WTC11 (cell line): ENCODE results near the gene ARHGAP25. TPM values are rescaled to one million over a fixed set of nuclear protein-coding genes. Genes with fewer than 3 reads are reported as not detected.

ENCODE experiments used
- ATAC-seq: fragments of 200-7000 bp; cut with Tn5 transposase; 2 replicates; pipeline ENCODE4 v1.10.0; 2021; ENCODE audit warnings: mild to moderate bottlenecking, moderate library complexity
- CTCF ChIA-PET: fragments of 300-600 bp; sonication (Branson Sonifier 250); formaldehyde crosslinking; loops from one replicate; lab custom pipeline; 2021; ENCODE audit warnings: antibody characterized with exemption; lab: Charles Lee
- POLR2A ChIA-PET: fragments of 350-600 bp; sonication (Branson Sonifier 250); formaldehyde crosslinking; loops from one replicate; lab custom pipeline; 2021; ENCODE audit warnings: antibody characterized with exemption; lab: Charles Lee
- DNase-seq: peaks from one replicate; pipeline ENCODE4 v3.0.0; 2021; ENCODE audit warnings: low spot score
- H3K27ac Mint-ChIP-seq: 2 replicates; pipeline ENCODE4 v1.8.0; 2021; ENCODE audit warnings: mixed read lengths
- H3K27me3 Mint-ChIP-seq: 2 replicates; pipeline ENCODE4 v1.8.0; 2021; ENCODE audit warnings: low read depth, mild to moderate bottlenecking, moderate library complexity, mixed read lengths
- H3K36me3 Mint-ChIP-seq: 2 replicates; pipeline ENCODE4 v1.8.0; 2021; ENCODE audit warnings: mixed read lengths
- H3K4me1 Mint-ChIP-seq: 2 replicates; pipeline ENCODE4 v1.8.0; 2022; ENCODE audit warnings: mixed read lengths
- H3K4me3 Mint-ChIP-seq: 2 replicates; pipeline ENCODE4 v1.8.0; 2021; ENCODE audit warnings: mild to moderate bottlenecking, moderate library complexity, mixed read lengths
- H3K9me3 Mint-ChIP-seq: 2 replicates; pipeline ENCODE4 v1.8.0; 2021; ENCODE audit warnings: mixed read lengths
- ELF4 ChIP-seq: sonication (generic); formaldehyde crosslinking; IDR thresholded peaks from 2 replicates; pipeline ENCODE4 v1.8.1; 2022; ENCODE audit warnings: low read depth, mild to moderate bottlenecking, moderate library complexity, missing genetic modification reagents
- EMX1 ChIP-seq: fragments of 250-450 bp; sonication (Bioruptor Pico); IDR thresholded peaks from 2 replicates; pipeline ENCODE4 v1.8.0; 2021; ENCODE audit warnings: mild to moderate bottlenecking
- ESRRA ChIP-seq: sonication (generic); formaldehyde crosslinking; IDR thresholded peaks from 2 replicates; pipeline ENCODE4 v1.8.1; 2022; ENCODE audit warnings: mild to moderate bottlenecking, missing genetic modification reagents, borderline replicate concordance
- FOXJ3 ChIP-seq: sonication (generic); formaldehyde crosslinking; IDR thresholded peaks from 2 replicates; pipeline ENCODE4 v1.9.0; 2021; ENCODE audit warnings: missing genetic modification reagents, mild to moderate bottlenecking, borderline replicate concordance
- GABPB1 ChIP-seq: sonication (generic); formaldehyde crosslinking; IDR thresholded peaks from 2 replicates; pipeline ENCODE4 v1.8.1; 2023; ENCODE audit warnings: mild to moderate bottlenecking, missing genetic modification reagents
- JAZF1 ChIP-seq: fragments of 250-450 bp; sonication (Bioruptor Pico); IDR thresholded peaks from 2 replicates; pipeline ENCODE4 v1.9.0; 2021; ENCODE audit warnings: moderate library complexity, mild to moderate bottlenecking, inconsistent platforms
- NFATC4 ChIP-seq: fragments of 250-450 bp; sonication (Bioruptor Pico); IDR thresholded peaks from 2 replicates; pipeline ENCODE4 v1.9.0; 2021; ENCODE audit warnings: mild to moderate bottlenecking
- NFYB ChIP-seq: sonication (generic); formaldehyde crosslinking; conservative IDR thresholded peaks from 2 replicates; pipeline ENCODE4 v1.8.0; 2022; ENCODE audit warnings: low read depth, missing genetic modification reagents
- NR3C1 ChIP-seq: sonication (generic); formaldehyde crosslinking; conservative IDR thresholded peaks from 2 replicates; pipeline ENCODE4 v1.8.1; 2023; ENCODE audit warnings: low read depth, mild to moderate bottlenecking, missing genetic modification reagents
- RELA ChIP-seq: sonication (generic); formaldehyde crosslinking; IDR thresholded peaks from 2 replicates; pipeline ENCODE4 v1.8.1; 2022; ENCODE audit warnings: missing genetic modification reagents, mild to moderate bottlenecking, borderline replicate concordance
- SMAD3 ChIP-seq: sonication (generic); formaldehyde crosslinking; IDR thresholded peaks from 2 replicates; pipeline ENCODE4 v1.8.0; 2022; ENCODE audit warnings: missing genetic modification reagents, mild to moderate bottlenecking, borderline replicate concordance
- TEAD1 ChIP-seq: sonication (generic); formaldehyde crosslinking; IDR thresholded peaks from 2 replicates; pipeline ENCODE4 v1.8.0; 2022; ENCODE audit warnings: mild to moderate bottlenecking, missing genetic modification reagents
- ZNF121 ChIP-seq: sonication (generic); formaldehyde crosslinking; IDR thresholded peaks from 2 replicates; pipeline ENCODE4 v1.8.0; 2023; ENCODE audit warnings: missing genetic modification reagents
- ZNF263 ChIP-seq: sonication (generic); formaldehyde crosslinking; IDR thresholded peaks from 2 replicates; pipeline ENCODE4 v1.8.1; 2022; ENCODE audit warnings: low read depth, mild to moderate bottlenecking, moderate library complexity, missing genetic modification reagents
- ZNF317 ChIP-seq: sonication (generic); formaldehyde crosslinking; IDR thresholded peaks from 2 replicates; pipeline ENCODE4 v1.8.1; 2023; ENCODE audit warnings: low read depth, mild to moderate bottlenecking, moderate library complexity, missing genetic modification reagents, borderline replicate concordance
- ZNF423 ChIP-seq: fragments of 250-450 bp; sonication (Bioruptor Pico); IDR thresholded peaks from 2 replicates; pipeline ENCODE4 v2.1.2; 2022; ENCODE audit warnings: mild to moderate bottlenecking, moderate library complexity
- total RNA-seq: library from RNA; stranded (reverse); gene quantifications from 3 replicates; pipeline ENCODE4 v1.2.3, GENCODE V29; 2021
- TF ChIP-seq, protein P1 (sequence below): sonication (generic); formaldehyde crosslinking; IDR thresholded peaks from 2 replicates; pipeline ENCODE4 v1.8.1; 2023; ENCODE audit warnings: mild to moderate bottlenecking, moderate library complexity, missing genetic modification reagents
- TF ChIP-seq, protein P2 (sequence below): sonication (generic); formaldehyde crosslinking; IDR thresholded peaks from 2 replicates; pipeline ENCODE4 v1.8.1; 2022; ENCODE audit warnings: mild to moderate bottlenecking, moderate library complexity, missing genetic modification reagents
- TF ChIP-seq, protein P3 (sequence below): fragments of 200-600 bp; IDR thresholded peaks from 2 replicates; pipeline ENCODE4 v1.8.0; 2022; ENCODE audit warnings: antibody characterized with exemption
- TF ChIP-seq, protein P4 (sequence below): sonication (generic); formaldehyde crosslinking; IDR thresholded peaks from 2 replicates; pipeline ENCODE4 v1.8.1; 2022; ENCODE audit warnings: low read depth, mild to moderate bottlenecking, moderate library complexity, missing genetic modification reagents, borderline replicate concordance
- TF ChIP-seq, protein P5 (sequence below): fragments of 250-450 bp; sonication (Bioruptor Pico); IDR thresholded peaks from 2 replicates; pipeline ENCODE4 v1.9.0; 2021; ENCODE audit warnings: mild to moderate bottlenecking, borderline replicate concordance
- TF ChIP-seq, protein P6 (sequence below): sonication (generic); formaldehyde crosslinking; IDR thresholded peaks from 2 replicates; pipeline ENCODE4 v1.8.1; 2023; ENCODE audit warnings: mild to moderate bottlenecking, missing genetic modification reagents

ARHGAP25 gene
- total RNA-seq, 1 experiment from 2014 or later = 2.9 TPM

DNA sequence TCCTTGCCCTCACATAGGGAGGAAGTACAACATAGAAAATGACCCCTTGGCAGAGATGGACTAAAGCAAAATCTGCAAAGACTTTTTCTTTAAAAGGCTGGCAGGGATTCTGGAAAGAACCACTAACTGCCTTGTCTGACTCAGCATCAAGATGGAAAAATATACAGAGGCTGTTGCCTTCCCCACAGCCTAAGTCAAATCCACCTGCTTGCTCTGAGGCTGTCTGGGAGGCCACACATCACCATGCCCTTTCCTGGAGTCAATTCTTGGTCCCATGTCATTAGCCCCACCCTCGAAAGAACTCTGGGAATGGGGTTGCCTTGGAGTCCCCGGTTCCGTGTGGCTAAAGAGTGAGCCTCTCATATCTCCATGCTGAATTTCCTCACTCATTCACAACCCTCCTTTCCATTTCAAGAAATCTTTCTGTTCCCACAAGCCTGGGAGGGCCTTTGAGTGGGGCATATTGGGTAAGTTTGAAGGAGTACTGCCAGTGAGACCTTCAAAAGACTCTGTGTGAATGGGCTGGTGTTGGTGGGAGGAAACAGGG, 97.1 kb downstream of the ARHGAP25 start:
- POLR2A ChIA-PET = no interaction called here
- Mint-ChIP-seq H3K27ac (no peak overlapping the region), H3K9me3 (no peaks in the 10 kb centered on the region), H3K4me3 (no peak overlapping the region), H3K27me3 (no peaks in the 10 kb centered on the region; the same call in 1 of the 2 replicates), H3K36me3 (no peaks in the 10 kb centered on the region), H3K4me1 (peaks cover 15% of the 10 kb centered on the region)
- DNase-seq (no peak), ATAC-seq (no peak)
- CTCF ChIA-PET = no interaction called here
- TF ChIP-seq ZNF317 (CRISPR knock-in tag) (no peak), GABPB1 (CRISPR knock-in tag) (no peak), NR3C1 (no peak), TEAD1 (no peak), NFATC4 (no peak), ELF4 (CRISPR knock-in tag) (no peak)
- TF ChIP-seq, all 79 proteins: peak for 0

DNA sequence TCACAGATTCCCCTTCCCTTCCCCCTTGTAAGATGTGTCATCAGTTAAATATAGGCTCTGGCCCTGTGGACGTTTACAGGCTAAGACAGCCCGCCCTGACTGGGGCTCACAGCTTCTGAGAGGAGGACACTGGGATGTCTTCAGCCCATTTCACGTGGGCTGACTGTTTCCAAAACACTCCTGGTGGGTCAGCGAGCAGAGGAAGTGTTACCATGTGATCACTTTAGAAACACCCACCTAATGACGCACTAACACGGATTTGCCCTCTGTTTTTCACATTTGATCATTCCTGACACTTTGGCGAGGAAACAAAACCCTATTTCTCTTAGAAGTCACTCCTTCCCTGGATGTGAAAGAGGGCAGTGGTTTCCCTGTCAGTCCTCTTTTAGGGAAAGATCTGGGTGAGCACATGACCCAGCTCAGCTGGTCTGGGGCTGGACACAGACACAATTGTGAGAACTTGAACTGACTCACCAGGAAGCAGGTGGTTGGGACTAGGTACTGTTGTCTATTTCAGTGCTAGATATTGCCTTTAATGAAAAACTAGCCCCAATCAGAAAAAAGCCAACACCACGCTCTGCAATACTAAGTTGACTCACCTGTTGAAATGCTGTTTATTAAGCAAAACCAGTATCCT, 97.7 kb downstream of the ARHGAP25 start:
- no peak overlapping the region for H3K27ac Mint-ChIP-seq
- POLR2A ChIA-PET = no interaction called here
- TF ChIP-seq NFYB (CRISPR knock-in tag) (no peak), ZNF423 (no peak), JAZF1 (CRISPR knock-in tag) (no peak)
- TF ChIP-seq, protein P1, sequence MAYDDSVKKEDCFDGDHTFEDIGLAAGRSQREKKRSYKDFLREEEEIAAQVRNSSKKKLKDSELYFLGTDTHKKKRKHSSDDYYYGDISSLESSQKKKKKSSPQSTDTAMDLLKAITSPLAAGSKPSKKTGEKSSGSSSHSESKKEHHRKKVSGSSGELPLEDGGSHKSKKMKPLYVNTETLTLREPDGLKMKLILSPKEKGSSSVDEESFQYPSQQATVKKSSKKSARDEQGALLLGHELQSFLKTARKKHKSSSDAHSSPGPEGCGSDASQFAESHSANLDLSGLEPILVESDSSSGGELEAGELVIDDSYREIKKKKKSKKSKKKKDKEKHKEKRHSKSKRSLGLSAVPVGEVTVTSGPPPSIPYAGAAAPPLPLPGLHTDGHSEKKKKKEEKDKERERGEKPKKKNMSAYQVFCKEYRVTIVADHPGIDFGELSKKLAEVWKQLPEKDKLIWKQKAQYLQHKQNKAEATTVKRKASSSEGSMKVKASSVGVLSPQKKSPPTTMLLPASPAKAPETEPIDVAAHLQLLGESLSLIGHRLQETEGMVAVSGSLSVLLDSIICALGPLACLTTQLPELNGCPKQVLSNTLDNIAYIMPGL (CRISPR knock-in tag) = no peak
- TF ChIP-seq, protein P2, sequence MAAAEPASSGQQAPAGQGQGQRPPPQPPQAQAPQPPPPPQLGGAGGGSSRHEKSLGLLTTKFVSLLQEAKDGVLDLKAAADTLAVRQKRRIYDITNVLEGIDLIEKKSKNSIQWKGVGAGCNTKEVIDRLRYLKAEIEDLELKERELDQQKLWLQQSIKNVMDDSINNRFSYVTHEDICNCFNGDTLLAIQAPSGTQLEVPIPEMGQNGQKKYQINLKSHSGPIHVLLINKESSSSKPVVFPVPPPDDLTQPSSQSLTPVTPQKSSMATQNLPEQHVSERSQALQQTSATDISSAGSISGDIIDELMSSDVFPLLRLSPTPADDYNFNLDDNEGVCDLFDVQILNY = no peak
- TF ChIP-seq, protein P3, sequence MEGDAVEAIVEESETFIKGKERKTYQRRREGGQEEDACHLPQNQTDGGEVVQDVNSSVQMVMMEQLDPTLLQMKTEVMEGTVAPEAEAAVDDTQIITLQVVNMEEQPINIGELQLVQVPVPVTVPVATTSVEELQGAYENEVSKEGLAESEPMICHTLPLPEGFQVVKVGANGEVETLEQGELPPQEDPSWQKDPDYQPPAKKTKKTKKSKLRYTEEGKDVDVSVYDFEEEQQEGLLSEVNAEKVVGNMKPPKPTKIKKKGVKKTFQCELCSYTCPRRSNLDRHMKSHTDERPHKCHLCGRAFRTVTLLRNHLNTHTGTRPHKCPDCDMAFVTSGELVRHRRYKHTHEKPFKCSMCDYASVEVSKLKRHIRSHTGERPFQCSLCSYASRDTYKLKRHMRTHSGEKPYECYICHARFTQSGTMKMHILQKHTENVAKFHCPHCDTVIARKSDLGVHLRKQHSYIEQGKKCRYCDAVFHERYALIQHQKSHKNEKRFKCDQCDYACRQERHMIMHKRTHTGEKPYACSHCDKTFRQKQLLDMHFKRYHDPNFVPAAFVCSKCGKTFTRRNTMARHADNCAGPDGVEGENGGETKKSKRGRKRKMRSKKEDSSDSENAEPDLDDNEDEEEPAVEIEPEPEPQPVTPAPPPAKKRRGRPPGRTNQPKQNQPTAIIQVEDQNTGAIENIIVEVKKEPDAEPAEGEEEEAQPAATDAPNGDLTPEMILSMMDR = no peak
- CTCF ChIA-PET = no interaction called here
- no peaks in the 10 kb centered on the region for H3K9me3 Mint-ChIP-seq
- no peak for DNase-seq
- H3K27me3 Mint-ChIP-seq = no peaks in the 10 kb centered on the region; the same call in 1 of the 2 replicates
- H3K36me3 Mint-ChIP-seq = no peaks in the 10 kb centered on the region
- no peak for ATAC-seq
- H3K4me3 Mint-ChIP-seq = no peak overlapping the region
- peaks cover 15% of the 10 kb centered on the region for H3K4me1 Mint-ChIP-seq

DNA sequence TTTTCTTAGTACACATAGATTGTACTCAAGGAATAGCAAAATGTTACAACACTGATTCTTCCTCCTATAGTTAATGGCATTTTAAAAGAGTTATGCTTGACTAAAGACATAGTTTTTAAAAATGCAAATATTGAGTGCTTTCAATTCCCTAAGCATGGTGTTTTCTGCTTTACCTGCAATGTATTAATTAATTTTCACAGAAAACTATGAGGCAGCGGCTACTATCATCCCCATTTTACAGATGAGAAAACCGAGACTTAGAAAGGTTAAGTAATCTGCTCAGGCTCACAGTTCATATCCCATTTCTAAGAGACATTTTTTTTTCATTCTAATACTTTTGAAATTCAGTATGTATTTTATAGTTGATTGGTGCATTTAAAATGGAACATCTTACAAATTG, 98.6 kb downstream of the ARHGAP25 start:
- H3K27me3 Mint-ChIP-seq = no peaks in the 10 kb centered on the region; the same call in 1 of the 2 replicates
- H3K4me3 Mint-ChIP-seq = no peak overlapping the region
- peaks cover 15% of the 10 kb centered on the region for H3K4me1 Mint-ChIP-seq
- no peaks in the 10 kb centered on the region for H3K9me3 Mint-ChIP-seq
- ATAC-seq = no peak
- no peaks in the 10 kb centered on the region for H3K36me3 Mint-ChIP-seq
- CTCF ChIA-PET = no interaction called here
- DNase-seq = no peak
- no peak overlapping the region for H3K27ac Mint-ChIP-seq
- POLR2A ChIA-PET = no interaction called here
- TF ChIP-seq ZNF121 (CRISPR knock-in tag) (no peak), ESRRA (no peak), EMX1 (no peak), FOXJ3 (CRISPR knock-in tag) (no peak), RELA (CRISPR knock-in tag) (no peak), SMAD3 (CRISPR knock-in tag) (no peak), ZNF263 (no peak)
- TF ChIP-seq, protein P4, sequence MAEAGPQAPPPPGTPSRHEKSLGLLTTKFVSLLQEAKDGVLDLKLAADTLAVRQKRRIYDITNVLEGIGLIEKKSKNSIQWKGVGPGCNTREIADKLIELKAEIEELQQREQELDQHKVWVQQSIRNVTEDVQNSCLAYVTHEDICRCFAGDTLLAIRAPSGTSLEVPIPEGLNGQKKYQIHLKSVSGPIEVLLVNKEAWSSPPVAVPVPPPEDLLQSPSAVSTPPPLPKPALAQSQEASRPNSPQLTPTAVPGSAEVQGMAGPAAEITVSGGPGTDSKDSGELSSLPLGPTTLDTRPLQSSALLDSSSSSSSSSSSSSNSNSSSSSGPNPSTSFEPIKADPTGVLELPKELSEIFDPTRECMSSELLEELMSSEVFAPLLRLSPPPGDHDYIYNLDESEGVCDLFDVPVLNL (CRISPR knock-in tag) = no peak
- TF ChIP-seq, protein P5, sequence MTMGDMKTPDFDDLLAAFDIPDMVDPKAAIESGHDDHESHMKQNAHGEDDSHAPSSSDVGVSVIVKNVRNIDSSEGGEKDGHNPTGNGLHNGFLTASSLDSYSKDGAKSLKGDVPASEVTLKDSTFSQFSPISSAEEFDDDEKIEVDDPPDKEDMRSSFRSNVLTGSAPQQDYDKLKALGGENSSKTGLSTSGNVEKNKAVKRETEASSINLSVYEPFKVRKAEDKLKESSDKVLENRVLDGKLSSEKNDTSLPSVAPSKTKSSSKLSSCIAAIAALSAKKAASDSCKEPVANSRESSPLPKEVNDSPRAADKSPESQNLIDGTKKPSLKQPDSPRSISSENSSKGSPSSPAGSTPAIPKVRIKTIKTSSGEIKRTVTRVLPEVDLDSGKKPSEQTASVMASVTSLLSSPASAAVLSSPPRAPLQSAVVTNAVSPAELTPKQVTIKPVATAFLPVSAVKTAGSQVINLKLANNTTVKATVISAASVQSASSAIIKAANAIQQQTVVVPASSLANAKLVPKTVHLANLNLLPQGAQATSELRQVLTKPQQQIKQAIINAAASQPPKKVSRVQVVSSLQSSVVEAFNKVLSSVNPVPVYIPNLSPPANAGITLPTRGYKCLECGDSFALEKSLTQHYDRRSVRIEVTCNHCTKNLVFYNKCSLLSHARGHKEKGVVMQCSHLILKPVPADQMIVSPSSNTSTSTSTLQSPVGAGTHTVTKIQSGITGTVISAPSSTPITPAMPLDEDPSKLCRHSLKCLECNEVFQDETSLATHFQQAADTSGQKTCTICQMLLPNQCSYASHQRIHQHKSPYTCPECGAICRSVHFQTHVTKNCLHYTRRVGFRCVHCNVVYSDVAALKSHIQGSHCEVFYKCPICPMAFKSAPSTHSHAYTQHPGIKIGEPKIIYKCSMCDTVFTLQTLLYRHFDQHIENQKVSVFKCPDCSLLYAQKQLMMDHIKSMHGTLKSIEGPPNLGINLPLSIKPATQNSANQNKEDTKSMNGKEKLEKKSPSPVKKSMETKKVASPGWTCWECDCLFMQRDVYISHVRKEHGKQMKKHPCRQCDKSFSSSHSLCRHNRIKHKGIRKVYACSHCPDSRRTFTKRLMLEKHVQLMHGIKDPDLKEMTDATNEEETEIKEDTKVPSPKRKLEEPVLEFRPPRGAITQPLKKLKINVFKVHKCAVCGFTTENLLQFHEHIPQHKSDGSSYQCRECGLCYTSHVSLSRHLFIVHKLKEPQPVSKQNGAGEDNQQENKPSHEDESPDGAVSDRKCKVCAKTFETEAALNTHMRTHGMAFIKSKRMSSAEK (CRISPR knock-in tag) = no peak
- TF ChIP-seq, protein P6, sequence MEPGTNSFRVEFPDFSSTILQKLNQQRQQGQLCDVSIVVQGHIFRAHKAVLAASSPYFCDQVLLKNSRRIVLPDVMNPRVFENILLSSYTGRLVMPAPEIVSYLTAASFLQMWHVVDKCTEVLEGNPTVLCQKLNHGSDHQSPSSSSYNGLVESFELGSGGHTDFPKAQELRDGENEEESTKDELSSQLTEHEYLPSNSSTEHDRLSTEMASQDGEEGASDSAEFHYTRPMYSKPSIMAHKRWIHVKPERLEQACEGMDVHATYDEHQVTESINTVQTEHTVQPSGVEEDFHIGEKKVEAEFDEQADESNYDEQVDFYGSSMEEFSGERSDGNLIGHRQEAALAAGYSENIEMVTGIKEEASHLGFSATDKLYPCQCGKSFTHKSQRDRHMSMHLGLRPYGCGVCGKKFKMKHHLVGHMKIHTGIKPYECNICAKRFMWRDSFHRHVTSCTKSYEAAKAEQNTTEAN (CRISPR knock-in tag) = no peak
